Nephron (organoid): ENCODE results near the gene SLC1A1.

ENCODE experiments used
- H3K27ac Mint-ChIP-seq, 3 experiments: 2 replicates each; pipeline ENCODE4 v1.8.0; 2020; ENCODE audit warnings: mixed read lengths in 3 of 3, mild to moderate bottlenecking in 2 of 3, moderate library complexity in 1 of 3
- H3K27me3 Mint-ChIP-seq: 2 replicates; pipeline ENCODE4 v1.8.0; 2021; ENCODE audit warnings: low read depth, mild to moderate bottlenecking, moderate library complexity, mixed read lengths
- H3K36me3 Mint-ChIP-seq: 2 replicates; pipeline ENCODE4 v1.8.0; 2020; ENCODE audit warnings: low read depth, mixed read lengths
- H3K4me1 Mint-ChIP-seq: 2 replicates; pipeline ENCODE4 v1.8.0; 2020; ENCODE audit warnings: mixed read lengths
- H3K4me3 Mint-ChIP-seq, 3 experiments: 2 replicates each; pipeline ENCODE4 v1.8.0; 2020; ENCODE audit warnings: mild to moderate bottlenecking in 3 of 3, mixed read lengths in 3 of 3, moderate library complexity in 2 of 3
- H3K9me3 Mint-ChIP-seq: 2 replicates; pipeline ENCODE4 v1.8.0; 2020; ENCODE audit warnings: mixed read lengths
- TF ChIP-seq, protein P1 (sequence below), 3 experiments: fragments of 200-600 bp; sonication (generic); IDR thresholded peaks; one replicate each; pipeline ENCODE4 v1.5.0; 2021; ENCODE audit warnings: antibody characterized with exemption in 3 of 3; ENCODE audit not compliant: unreplicated experiment in 3 of 3

Gene SLC1A1

DNA sequence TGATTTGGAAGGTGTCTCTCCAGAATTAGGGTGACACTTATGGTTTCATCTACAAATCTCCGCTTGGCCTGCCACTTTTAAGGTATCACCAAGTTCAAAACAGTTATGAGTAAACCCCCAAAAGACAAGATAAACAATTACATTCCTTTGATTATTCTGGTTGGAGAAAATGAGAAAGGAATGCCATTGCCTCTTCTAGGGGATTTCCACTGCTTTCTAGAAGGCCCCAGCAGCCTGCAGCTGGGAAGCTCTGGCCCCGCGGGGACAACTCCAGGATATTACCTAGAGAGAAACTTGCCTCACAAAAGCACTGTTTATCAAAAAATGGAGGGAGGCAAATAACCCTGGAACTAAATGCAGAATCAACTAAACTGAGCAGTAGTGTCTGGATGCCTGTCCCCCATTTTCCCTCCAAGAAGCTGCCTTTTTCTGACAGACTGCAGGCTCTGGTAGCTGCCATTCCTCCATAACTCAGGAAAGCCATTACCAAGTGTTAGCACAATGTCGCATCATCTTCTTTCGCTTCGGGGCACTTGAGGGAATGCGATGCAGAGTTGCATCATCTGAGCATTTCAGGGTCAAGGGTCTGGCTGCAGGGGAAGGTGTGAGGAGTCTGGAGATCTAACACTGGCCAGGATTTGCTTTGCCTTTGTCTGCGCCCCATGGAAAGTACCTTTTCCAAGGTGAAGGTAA lies 100.3 kb downstream of the SLC1A1 start:
- TF ChIP-seq, protein P1, sequence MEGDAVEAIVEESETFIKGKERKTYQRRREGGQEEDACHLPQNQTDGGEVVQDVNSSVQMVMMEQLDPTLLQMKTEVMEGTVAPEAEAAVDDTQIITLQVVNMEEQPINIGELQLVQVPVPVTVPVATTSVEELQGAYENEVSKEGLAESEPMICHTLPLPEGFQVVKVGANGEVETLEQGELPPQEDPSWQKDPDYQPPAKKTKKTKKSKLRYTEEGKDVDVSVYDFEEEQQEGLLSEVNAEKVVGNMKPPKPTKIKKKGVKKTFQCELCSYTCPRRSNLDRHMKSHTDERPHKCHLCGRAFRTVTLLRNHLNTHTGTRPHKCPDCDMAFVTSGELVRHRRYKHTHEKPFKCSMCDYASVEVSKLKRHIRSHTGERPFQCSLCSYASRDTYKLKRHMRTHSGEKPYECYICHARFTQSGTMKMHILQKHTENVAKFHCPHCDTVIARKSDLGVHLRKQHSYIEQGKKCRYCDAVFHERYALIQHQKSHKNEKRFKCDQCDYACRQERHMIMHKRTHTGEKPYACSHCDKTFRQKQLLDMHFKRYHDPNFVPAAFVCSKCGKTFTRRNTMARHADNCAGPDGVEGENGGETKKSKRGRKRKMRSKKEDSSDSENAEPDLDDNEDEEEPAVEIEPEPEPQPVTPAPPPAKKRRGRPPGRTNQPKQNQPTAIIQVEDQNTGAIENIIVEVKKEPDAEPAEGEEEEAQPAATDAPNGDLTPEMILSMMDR (IDR thresholded peaks at IDR 0.05; ENCODE audit: unreplicated experiment in 3 of 3) = no peak
- Mint-ChIP-seq H3K27ac (peak overlapping the region in 2 of 3 experiments; percentile 38 to 78), H3K9me3 (no peaks in the 10 kb centered on the region), H3K4me1 (peaks cover 14% of the 10 kb centered on the region), H3K36me3 (no peaks in the 10 kb centered on the region), H3K4me3 (no peak overlapping the region), H3K27me3 (peaks cover 4% of the 10 kb centered on the region)

DNA sequence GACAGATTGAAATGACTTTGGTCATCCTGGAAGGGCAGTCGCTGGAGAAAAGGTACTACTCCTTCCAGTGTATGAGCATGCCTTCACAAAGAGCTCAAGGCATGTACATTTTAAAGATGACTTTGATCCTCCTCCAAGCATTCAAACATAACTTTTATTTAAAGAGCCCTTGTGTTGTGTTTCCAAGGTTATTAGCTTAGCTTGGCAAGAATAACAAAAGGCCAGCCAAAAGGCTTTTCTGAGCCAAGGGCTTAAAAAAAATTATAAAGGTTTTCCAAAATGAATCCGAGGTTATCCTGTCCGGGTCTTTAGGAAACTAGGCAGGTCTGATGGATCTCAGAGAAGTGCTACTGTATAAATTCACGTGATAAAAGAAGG lies 100.8 kb downstream of the SLC1A1 start:
- Mint-ChIP-seq H3K9me3 (no peaks in the 10 kb centered on the region), H3K36me3 (no peaks in the 10 kb centered on the region), H3K4me3 (no peak overlapping the region), H3K27me3 (peaks cover 4% of the 10 kb centered on the region), H3K27ac (peak overlapping the region in 2 of 3 experiments; percentile 38 to 78), H3K4me1 (peaks cover 14% of the 10 kb centered on the region)
- TF ChIP-seq, protein P1 (IDR thresholded peaks at IDR 0.05; ENCODE audit: unreplicated experiment in 3 of 3) = no peak

DNA sequence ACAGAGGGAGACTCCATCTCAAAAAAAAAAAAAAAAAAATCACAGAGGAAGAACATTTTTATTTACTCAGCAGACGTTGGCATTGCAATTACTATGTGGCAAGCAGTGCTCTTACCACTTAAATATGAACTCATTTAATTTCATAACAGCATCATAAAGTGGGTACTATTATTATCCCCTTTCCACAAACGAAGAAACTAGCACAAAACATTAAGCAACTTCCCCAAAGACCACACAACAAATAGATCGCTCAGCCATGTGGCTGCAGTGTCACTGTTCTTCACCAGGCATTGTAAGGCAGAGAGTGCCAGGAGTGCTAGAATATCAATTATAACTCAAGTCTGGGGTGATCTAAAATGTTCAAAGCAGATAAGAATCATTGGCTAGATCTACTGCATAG lies 102.0 kb downstream of the SLC1A1 start:
- Mint-ChIP-seq H3K9me3 (no peaks in the 10 kb centered on the region), H3K27me3 (peaks cover 4% of the 10 kb centered on the region), H3K4me3 (no peak overlapping the region), H3K4me1 (peaks cover 9% of the 10 kb centered on the region), H3K27ac (no peak overlapping the region), H3K36me3 (no peaks in the 10 kb centered on the region)
- TF ChIP-seq, protein P1 (IDR thresholded peaks at IDR 0.05; ENCODE audit: unreplicated experiment in 3 of 3) = no peak

DNA sequence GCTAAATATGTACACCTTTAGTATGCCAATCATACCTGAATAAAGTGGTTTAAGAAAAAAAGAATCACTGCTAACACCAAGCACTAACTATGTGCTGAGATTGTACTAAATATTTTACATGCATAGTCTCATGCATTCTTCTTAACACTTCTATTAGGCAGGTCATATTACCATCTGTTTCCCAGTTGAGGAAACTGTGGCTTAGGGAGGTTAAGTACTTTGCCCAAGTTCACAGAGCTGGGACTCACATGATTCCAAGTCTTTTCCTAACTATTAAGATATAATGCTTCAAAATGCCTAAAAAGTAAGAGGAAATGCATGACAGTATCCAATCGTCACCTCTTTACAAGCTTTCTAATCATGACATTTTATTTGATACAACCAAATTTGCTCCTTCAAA lies 102.6 kb downstream of the SLC1A1 start:
- H3K4me3 Mint-ChIP-seq = no peak overlapping the region
- no peaks in the 10 kb centered on the region for H3K9me3 Mint-ChIP-seq
- peaks cover 4% of the 10 kb centered on the region for H3K27me3 Mint-ChIP-seq
- H3K27ac Mint-ChIP-seq = no peak overlapping the region
- no peaks in the 10 kb centered on the region for H3K36me3 Mint-ChIP-seq
- H3K4me1 Mint-ChIP-seq = peaks cover 9% of the 10 kb centered on the region
- TF ChIP-seq, protein P1 (IDR thresholded peaks at IDR 0.05; ENCODE audit: unreplicated experiment in 3 of 3) = no peak

DNA sequence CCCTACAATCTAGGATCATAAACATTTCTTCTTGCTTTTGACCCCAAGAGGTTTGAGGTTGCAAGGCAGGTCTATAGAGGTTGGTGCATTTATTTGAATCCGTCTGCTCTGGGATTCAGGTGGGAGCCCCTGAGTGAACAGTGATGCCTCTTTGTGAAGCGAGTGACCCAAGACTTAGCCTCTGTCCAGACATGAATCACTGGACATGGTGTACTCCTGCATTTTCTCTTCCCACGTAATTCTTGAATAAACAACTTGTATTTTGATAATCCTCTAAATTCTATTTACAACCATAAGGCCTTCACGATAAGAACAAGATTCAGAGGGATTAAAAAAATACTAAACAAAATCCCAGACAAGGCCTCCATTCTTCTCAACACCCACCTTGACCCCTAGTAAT lies 104.3 kb downstream of the SLC1A1 start:
- Mint-ChIP-seq H3K9me3 (no peaks in the 10 kb centered on the region), H3K27ac (no peak overlapping the region), H3K27me3 (peaks cover 4% of the 10 kb centered on the region), H3K4me1 (peaks cover 9% of the 10 kb centered on the region), H3K4me3 (no peak overlapping the region), H3K36me3 (no peaks in the 10 kb centered on the region)
- TF ChIP-seq, protein P1 (IDR thresholded peaks at IDR 0.05; ENCODE audit: unreplicated experiment in 3 of 3) = no peak

DNA sequence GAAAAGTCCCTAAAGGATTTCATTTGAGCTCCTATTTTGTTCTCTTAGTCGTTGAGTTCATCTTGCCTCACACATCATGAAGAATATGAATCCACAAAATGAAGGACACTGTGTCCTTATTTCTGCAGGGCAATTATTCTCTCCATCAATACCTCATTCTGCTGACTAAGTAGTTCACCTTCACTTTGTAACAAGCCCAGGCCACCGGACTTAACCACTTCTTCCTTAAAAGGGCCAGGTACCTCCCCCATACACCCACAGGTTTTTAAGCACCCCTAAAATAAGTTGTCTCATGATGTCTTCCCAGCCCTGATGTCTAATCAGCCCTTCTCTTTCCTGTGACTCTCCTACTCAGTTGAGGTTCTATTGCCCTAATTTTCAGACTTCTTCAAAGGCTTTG lies 104.7 kb downstream of the SLC1A1 start:
- Mint-ChIP-seq H3K4me3 (no peak overlapping the region), H3K4me1 (peaks cover 9% of the 10 kb centered on the region), H3K27me3 (peaks cover 4% of the 10 kb centered on the region), H3K9me3 (no peaks in the 10 kb centered on the region), H3K27ac (no peak overlapping the region), H3K36me3 (no peaks in the 10 kb centered on the region)
- TF ChIP-seq, protein P1 (IDR thresholded peaks at IDR 0.05; ENCODE audit: unreplicated experiment in 3 of 3) = no peak
